CD1c-positive myeloid dendritic cell (primary cell): Measurements from ENCODE around the gene CCT5.
"Not testable (repeated sequence)": the region's sequence is repeated elsewhere in the genome, so short reads cannot be mapped to it uniquely, and the experiment has no call there.

Experiments
- DNase-seq: peaks from one replicate; pipeline ENCODE4 v3.0.0-alpha.2; 2016; ENCODE audit errors: extremely low spot score

Gene CCT5

DNA sequence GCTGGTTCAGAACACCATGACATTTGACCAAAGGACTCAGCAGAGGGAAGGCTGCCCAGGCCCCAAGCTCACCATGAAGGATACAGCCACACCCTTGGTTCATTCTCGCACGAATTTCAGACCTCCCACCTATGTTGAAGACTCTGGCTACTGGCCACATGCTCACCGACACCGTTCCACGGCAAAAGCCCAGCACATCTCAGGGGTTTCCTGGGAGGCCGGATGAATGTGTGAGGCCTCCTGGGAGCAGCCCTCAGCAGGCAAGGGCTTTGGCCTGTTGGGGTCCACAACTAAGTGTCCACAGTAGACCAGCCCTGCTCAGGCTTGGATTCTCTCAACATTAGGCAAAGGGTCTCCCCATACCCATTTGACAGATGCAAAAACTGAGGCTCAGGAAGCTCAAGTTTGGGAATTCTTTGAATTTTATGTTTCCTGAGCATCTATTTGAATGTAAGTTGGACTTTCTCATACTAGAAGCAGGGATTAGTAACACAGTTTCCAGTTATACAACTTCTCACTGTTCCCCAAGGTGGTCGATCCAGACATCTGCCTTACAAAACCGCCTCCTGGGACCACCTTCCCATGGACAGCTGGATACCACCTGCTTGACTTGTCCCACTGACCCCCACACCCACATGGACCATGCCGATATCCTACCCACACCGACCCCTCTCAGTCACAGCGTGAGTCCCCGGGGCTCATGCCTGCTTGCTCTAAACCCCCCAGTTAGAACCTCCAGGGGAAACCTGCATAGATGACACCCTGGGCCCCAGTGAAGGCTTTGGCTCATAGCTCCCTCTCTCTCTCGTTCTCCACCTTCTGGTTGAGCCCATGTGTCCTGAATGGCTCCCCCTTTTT lies 27.9 kb downstream of the CCT5 start:
- DNase-seq, result no peak

DNA sequence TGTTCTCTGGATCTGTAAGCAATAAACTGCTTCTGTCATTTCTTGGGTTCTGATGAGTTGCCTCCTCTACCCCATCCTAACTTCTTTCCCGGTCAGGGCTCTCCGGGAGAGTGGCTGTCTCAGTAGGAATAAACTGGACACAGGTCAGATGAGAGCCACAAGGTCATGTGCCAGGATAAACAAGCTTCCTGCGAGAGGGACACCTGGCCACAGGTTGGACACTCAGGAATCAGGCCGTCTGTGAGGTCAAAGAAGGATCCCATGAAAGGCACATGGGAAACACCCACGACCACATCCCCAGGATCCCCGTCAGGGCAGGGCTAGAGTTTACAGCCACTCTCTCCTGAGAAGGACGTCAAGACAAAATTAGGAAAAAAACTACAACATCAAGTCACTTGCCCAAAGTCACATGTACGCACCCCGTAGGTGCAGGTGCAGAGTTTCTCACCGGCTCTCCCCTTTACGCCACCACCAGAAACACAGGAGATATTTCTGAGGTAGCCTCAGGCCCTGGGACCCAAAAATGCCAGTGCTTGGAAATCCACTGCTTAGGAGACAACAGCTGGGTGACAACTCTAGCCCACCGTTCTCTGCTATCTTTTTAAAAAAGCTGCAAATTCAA lies 28.7 kb downstream of the CCT5 start:
- DNase-seq, result no peak

DNA sequence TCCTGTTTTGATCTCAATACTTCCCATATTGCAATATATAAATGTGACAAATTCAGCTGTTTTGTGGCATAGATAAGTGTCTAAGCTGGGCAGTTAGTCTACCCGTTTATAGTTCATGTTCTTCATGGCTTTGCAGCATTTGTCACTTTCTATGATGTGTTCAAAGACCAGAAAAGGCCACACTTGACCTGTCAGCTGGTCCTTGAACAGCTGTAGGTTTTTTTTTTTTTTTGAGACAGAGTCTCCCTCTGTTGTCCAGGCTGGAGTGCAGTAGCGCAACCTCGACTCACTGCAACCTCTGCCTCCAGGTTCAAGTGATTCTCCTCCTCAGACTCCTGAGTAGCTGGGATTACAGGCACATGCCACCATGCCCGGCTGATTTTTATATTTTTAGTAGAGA lies 29.2 kb downstream of the CCT5 start:
- DNase-seq, result no peak

DNA sequence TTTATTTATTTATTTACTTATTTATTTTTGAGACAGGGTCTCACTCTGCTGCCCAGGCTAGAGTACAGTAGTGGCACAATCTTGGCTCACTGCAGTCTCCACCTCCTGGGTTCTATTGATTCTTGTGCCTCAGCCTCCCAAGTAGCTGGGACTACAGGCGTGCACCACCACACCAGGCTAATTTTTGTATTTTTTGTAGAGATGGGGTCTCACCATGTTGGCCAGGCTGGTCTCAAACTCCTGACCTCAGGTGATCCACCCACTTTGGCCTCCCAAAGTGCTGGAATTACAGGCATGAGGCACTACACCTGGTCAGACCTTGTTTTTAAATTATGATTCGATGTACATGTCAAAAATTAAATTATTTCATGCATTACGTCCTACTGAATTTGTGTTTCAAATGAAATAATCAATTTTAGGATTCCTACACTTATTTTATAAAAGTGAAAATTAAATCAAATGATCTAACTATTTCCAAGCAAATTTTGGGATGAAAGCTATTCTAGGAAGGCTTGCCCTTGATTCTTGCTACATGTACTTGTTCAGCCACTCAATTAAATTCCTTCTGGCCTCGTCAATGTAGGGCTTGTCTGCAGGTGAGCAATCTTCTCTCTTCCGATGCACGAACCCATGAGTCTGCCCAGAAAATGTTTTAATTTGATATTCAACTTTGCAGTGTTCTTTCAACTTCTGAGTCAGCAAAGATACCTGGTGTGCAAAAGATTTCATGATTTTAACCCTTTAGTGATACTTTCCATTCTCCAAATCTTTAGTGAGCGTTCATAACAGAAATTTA lies 30.0 kb downstream of the CCT5 start:
- DNase-seq, result no peak

DNA sequence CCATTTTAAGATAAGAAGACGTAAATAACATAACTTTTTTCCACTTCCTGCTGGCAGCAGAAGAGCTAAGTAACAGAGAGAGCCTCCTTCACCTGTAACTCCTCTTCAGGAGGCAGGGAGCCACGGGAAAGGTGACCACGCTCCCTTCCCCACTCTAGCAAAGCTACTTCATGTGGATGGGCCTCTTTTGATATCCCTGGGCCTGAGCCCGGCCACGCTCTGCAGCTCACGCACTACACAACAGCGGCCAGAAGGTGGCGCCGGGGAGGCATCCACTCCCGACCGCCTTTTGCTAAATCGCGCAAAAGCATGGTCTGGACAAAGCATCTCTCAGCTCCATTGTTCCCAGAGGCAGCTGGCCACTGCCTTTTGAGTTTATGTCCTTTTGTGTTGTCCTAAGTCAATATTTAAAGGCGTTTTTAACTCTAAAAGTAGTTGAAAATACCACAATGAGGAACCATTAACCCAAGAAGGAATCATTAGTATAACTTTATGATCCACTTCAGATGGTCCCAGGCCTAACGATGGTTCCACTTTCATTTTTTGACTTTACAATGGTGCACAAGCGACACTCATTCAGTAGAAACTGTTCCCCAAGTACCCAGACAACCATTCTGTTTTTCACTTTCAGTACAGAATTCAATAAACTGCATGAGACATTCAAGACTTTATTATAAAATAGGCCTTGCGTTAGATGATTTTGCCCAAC lies 34.0 kb downstream of the CCT5 start:
- DNase-seq, result peak; percentile 80

DNA sequence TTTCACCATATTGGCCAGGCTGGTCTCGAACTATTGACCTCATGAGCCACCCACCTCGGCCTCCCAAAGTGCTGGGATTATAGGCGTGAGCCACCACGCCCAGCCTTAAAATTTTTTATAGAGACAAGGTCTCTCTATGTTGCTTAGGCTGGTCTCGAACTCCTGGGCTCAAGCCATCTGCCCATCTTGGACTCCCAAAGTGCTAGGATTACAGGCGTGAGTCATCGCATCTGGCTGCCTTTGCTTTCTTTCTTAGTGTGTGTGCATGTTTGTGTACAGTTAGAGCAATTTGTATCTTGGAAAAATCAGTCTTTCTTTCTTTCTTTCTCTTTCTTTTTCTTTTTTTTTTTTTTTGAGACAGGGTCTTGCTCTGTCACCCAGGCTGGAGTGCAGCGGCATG lies 35.3 kb downstream of the CCT5 start:
- DNase-seq, result not testable (repeated sequence)

DNA sequence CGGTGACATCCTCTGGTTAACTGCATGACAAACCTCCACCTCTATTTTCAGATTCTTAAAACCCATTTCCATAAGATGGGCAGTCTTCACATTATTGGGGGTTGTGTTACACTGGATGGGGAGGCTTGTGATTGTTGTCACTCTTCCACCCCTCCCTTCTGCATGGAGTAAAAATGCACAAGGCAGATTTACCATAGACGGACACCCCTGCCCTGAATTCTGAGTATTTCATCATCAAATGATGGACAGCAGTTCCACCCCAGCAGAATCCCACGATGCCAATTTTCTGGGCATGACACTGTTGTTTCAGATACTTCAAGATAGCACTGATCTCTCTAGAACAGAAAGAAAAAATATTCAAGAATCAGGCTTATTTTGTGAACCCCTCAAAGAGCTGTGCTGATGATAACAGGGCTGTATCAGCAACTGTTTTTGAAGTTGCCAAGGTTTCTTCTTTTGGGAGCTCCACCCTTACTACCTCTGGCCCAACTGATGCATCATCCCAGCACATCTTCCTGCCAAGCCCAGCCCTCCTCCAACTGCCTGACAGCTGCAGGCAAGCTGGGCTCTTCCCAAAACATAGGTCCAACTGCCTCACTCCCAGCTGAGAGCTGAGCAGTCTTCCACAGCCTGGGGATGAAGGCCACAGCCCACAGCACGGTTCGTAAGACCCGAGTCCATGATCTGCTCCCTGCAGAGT lies 36.2 kb downstream of the CCT5 start:
- DNase-seq, result no peak

DNA sequence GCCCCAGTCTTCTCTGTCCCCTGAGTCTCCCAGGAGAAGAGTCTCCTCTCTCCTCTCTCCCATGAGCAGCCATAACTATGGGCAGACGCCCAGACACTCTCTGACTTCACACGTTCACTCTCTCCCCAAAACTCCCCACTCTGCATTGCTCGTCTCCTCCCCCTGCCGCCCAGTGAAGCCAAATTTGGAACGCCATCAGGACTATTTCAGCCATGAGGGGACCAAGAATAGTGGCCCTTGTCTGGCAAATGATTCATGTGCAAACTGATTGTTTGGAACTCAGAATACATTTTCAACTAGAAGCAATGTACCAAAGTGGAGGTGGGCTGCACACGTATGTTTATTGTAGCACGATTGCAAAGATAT lies 36.8 kb downstream of the CCT5 start:
- DNase-seq, result no peak

DNA sequence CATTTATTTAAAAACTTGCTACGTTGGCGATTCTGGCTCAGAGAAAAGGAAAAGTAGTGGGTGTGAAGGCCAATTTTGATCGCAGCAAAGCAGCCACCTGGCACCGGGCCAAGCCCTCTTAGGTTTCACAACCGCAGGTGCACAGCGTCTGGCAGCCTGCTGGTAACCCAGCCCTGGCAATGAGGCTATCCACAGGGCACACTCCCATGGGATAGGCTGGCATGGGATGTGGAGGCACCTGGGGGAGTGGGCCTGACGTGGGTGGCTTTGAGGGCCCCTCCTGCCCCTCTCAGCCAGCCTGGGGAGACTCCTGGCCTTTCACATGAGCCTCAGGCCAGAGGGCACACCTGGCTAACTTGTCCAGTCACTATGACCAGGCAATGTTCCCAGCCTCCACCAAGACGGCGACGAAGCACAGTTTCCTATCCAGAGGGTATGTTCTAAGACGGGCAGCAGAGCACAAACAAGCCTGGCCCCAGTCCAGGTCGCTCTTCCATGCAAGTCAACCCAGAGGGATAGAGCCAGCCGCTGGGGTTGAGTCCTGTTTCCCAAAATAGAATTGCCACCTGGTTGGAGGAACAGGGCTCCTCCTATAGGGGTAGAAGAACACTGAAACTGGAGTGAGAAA lies 38.6 kb downstream of the CCT5 start:
- no peak for DNase-seq

DNA sequence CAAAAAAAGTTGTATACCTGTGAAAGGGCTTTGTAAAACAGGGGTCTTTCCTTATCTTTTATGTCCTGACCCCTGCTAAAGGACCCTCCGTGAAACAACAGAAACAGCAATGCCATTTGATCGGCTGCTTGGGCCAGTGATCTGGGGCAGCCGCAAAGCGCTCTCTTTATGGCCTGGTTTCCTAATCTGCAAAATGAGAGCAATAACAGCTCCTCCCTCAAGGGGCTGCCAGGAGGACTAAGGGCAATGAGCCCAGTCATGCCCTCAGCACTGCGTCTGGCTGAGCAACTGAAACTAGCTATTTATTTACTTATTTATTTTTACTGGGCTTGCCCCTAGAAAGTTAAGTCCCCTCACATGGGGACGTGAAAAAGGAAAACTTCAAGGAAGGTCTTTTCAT lies 39.3 kb downstream of the CCT5 start:
- DNase-seq, result no peak

DNA sequence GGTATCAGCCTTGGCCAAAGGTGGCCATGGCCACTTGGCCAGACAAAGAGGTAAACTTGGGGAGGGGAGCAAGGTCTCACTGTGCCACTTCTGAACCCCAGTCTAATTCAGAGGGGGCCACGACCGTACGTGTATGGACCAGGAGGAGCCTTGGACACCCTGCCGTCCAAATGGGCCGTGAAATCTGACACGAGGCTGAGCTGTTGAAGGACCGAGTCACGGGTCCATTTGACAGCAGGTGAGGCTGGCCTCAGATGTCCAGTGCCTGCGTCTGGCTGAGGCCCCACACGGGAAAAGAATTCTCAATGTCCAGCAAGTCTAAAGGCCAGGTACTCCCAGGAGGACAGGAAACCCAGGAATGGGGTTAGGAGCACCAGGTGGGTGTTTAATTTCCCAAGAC lies 39.9 kb downstream of the CCT5 start:
- no peak for DNase-seq

DNA sequence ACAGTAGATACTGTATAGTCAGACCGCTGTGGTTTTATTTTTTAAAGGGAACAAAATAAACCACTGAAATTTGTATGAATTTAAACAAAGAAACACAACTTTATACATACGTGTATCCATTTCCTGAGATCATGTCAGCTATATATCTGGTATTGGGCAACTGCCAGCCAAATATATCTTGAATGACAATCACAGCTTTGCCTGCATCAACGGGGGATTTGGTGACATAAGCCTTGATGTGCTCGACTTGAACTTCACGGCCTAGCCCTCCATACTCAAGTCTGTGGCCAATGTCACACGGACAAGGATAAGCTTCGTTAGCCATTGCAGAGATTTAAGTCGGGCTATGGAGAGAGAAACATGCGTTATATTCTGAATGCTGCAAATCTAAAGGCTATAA lies 40.4 kb downstream of the CCT5 start:
- no peak for DNase-seq

DNA sequence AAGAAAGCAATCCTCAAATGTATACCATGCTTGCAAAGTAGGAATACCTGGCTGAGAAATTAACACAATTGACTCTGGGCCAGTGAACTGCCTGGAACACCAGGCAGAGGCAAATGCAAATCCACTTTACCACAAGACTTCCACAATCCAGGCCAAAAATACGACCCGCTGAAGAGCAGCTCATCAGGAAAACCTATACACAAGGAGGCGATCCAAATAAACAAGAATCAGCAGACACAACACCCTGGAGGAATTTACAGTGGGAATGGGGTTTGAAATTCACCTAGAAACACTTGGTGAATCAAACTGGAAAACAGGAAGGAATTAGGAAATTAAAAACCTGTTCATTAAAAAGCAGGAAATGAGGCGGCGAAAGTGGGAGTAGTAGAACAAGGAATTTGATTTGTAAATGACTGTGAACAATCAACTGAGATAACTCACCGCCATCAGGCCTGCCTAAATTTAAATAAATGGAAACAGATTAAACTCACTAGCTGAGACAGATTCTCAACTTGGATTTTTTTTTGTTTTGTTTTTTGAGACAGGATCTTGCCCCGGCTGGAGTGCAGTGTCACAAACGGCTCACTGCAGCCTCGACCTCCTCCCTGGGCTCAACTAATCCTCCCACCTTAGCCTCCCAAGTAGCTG lies 41.7 kb downstream of the CCT5 start:
- DNase-seq, result no peak

DNA sequence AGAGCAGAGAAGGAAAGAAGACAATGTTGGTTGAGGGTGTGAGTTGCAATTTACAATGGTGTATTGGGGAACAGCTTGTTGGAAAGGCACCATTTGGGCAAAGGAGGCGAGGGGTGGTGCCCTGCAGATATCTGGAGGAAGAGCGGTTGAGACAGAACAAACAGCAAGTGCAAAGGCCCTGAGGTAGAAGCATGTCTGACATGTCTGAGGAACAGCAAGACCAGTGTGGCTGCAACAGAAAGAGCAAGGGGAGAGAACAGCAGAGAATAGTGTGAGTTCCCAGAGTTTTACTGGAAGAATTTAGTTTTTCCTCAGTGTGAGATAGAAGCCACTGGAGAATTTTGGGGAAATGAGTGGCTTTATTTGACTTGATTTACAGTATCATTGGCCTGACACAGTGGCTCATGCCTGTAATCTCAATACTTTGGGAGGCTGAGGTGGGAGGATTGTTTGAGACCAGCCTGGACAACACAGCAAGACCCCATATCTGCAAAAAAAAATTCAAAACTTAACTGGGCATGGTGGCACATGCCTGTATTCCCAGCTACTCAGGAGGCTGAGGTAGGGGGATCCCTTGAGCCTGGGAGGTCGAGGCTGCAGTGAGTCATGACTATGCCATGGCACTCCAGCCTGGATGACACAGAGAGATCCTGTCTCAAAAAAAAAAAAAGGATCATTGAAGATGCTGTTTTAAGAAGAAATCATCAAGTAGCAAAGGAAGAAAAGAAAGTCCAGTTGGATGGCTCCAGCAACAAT lies 44.0 kb downstream of the CCT5 start:
- DNase-seq, result no peak

DNA sequence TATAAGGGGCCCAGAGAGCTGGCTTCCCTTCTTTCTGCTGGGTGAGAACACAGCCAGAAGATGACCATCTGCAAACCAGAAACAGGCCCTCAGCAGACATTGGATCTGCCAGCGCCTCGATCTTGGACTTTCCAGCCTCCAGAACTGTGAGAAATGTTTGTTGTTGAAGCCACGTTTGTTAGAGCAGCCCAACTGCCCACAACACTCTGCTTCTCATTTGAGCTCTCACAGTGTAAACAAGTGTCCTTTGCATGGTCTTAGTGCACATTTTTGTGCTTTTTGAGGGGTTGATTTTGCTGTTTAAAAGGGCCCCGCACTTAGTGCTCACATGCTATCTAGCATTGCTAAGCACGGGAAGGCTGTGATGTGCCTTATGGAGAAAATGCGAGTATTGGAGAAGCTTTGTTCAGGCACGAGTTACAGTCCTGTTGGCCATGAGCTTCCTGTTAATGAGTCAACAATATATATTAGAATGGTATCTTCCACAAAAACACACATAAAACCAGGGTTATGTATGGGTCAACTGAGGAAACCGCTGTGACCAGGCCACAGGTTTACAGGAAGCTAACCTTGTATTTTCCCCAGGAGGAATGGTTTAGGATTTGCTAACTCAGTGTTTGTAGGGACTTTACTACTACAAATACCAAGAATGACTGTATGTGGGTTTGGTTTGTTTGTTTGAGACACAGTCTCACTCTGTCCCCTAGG lies 45.7 kb downstream of the CCT5 start:
- no peak for DNase-seq

DNA sequence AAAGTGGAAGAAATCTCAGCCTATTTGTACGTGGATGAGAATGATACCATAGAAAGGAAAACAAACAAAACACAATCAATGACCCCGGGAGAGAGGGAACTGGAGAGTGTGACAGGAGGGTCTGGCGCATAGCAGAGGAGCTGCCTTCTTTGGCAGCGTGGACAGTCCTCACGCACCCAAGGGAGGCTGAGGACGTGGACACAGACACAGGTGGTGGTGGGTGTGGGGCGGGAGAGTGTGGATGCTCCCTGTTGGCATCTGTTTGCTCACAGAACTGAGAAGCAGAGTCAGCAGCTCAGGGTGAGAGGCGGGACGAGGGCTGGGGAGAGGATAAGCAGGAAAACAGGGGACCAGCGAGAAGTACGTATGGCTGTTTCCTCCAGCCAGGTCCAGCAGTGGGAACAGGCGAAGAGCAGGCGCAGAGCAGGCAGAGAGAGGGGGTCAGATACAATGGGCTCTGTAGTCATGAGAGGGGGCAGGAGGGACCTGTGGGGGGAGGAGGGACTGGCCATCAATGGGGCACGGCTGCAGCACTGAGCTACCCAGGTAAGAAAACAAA lies 47.6 kb downstream of the CCT5 start:
- DNase-seq, result no peak

DNA sequence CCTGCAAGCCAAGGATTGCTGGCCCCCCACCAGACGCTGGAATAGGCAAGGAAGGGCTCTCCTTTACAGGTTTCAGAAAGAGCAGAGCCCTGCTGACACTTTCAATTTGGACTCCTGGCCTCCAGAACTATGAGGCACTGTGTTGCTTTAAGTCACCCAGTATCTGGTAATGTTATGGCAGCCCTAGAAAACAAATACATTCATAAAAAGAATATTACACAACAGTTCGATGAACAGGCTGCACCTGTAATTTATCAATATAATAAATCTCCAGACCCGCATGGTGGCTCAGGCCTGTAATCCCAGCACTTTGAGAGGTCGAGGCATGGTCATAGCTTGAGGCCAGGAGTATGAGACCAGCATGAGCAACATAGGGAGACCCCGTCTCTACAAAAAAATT lies 50.2 kb downstream of the CCT5 start:
- DNase-seq, result no peak

DNA sequence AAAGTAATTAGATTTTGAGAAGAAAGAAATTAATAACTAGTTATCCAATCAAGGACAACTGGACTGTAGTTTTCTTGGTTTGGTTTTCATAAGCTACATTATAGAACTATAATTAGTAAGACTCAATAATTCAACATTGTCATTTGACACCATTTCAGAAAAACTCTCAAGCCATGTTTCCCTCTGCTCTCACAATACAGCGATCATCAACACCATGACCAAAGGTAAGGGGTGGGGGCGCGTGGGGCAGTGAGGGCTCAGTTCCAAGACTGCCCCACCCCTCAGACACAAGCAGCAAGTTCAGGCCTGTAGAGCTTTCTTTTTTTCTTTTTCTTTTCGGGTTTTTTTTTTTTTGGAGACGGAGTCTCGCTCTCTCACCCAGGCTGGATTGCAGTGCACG lies 51.2 kb downstream of the CCT5 start:
- DNase-seq, result no peak
